AG10803 (cell line): Measurements from ENCODE around the gene PRAME.
"Not testable (repeated sequence)": the region's sequence is repeated elsewhere in the genome, so short reads cannot be mapped to it uniquely, and the experiment has no call there.

Source experiments
- DNase-seq: peaks from one replicate; pipeline ENCODE4 v3.0.0; 2010; ENCODE audit warnings: low read depth
- H3K4me3 ChIP-seq: 2 replicates; pipeline ENCODE4 v1.5.1; 2011; ENCODE audit warnings: mild to moderate bottlenecking, low read length, control low read depth
- CTCF ChIP-seq: conservative IDR thresholded peaks from 2 replicates; pipeline ENCODE4 v1.5.1; 2011; ENCODE audit warnings: mild to moderate bottlenecking, low read length, control low read depth, inconsistent platforms

PRAME gene

GRCh38 chr22:22558972-22559603 is at the start of gene PRAME:
Gene PRAME, minus strand, starts transcription at chr22:22559265. Its CDS starts 2,433 bp downstream, at chr22:22556832.
- H3K4me3 ChIP-seq: no peak within 1 kb of the TSS
- DNase-seq: peak; percentile 12
- TF ChIP-seq CTCF: peak; percentile 48

- not testable (repeated sequence) for H3K4me3 ChIP-seq, DNase-seq
Measured at GRCh38 chr22:22608022-22608421, 49.0 kb upstream of the PRAME start.

- no peak for DNase-seq
Measured at GRCh38 chr22:22605074-22605404, 46.0 kb upstream of the PRAME start.

GRCh38 chr22:22604326-22605073 is 45.4 kb upstream of the PRAME start:
- DNase-seq: no peak
- no peak for TF ChIP-seq CTCF
- H3K4me3 ChIP-seq: no peak overlapping the region

More at GRCh38 chr22:22605074-22605404, 46.0 kb upstream of the PRAME start:
- no peak for TF ChIP-seq CTCF
- no peak overlapping the region for H3K4me3 ChIP-seq

- H3K4me3 ChIP-seq: no peak overlapping the region
- TF ChIP-seq CTCF: no peak
- no peak for DNase-seq
Measured at GRCh38 chr22:22603470-22603947, 44.4 kb upstream of the PRAME start.

- no peak overlapping the region for H3K4me3 ChIP-seq
- no peak for TF ChIP-seq CTCF
- DNase-seq: no peak
Measured at GRCh38 chr22:22600531-22601261, 41.6 kb upstream of the PRAME start.

GRCh38 chr22:22599248-22599647 is 40.2 kb upstream of the PRAME start:
- no peak for TF ChIP-seq CTCF
- no peak overlapping the region for H3K4me3 ChIP-seq
- DNase-seq: no peak
